ENCODE results near the gene PRKN.

Gene PRKN

GRCh38 chr6:161446296-161446925, 1281.2 kb downstream of the PRKN start:
- no peak for TF ChIP-seq CTCF (IDR thresholded peaks at IDR 0.05; ENCODE audit: borderline replicate concordance, control extremely low read depth, extremely low read depth, insufficient read depth, missing control alignments)
- no peak for DNase-seq (ENCODE audit: low spot score)
- in situ Hi-C loops (cut with MboI; ENCODE audit: low sequenced_read_pairs, unreplicated experiment): no loop called here

- in situ Hi-C loops (cut with MboI; ENCODE audit: low sequenced_read_pairs, unreplicated experiment): no loop called here
- no peak for TF ChIP-seq CTCF (IDR thresholded peaks at IDR 0.05; ENCODE audit: borderline replicate concordance, control extremely low read depth, extremely low read depth, insufficient read depth, missing control alignments)
- DNase-seq (ENCODE audit: low spot score): no peak
Observed at GRCh38 chr6:161445021-161445799, 1282.4 kb downstream of the PRKN start.

- no peak for TF ChIP-seq CTCF (IDR thresholded peaks at IDR 0.05; ENCODE audit: borderline replicate concordance, control extremely low read depth, extremely low read depth, insufficient read depth, missing control alignments)
- DNase-seq (ENCODE audit: low spot score): no peak
- in situ Hi-C loops (cut with MboI; ENCODE audit: low sequenced_read_pairs, unreplicated experiment): no loop called here
Observed at GRCh38 chr6:161444464-161444863, 1283.1 kb downstream of the PRKN start.

- no peak for DNase-seq (ENCODE audit: low spot score)
Observed at GRCh38 chr6:161443848-161444247, 1283.7 kb downstream of the PRKN start.

GRCh38 chr6:161442420-161442819, 1285.1 kb downstream of the PRKN start:
- in situ Hi-C loops (cut with MboI; ENCODE audit: low sequenced_read_pairs, unreplicated experiment): no loop called here
- TF ChIP-seq CTCF (IDR thresholded peaks at IDR 0.05; ENCODE audit: borderline replicate concordance, control extremely low read depth, extremely low read depth, insufficient read depth, missing control alignments): no peak
- no peak for DNase-seq (ENCODE audit: low spot score)

More at GRCh38 chr6:161443848-161444247, 1283.7 kb downstream of the PRKN start:
- in situ Hi-C loops (cut with MboI; ENCODE audit: low sequenced_read_pairs, unreplicated experiment): no loop called here
- TF ChIP-seq CTCF (IDR thresholded peaks at IDR 0.05; ENCODE audit: borderline replicate concordance, control extremely low read depth, extremely low read depth, insufficient read depth, missing control alignments): no peak

- TF ChIP-seq CTCF (IDR thresholded peaks at IDR 0.05; ENCODE audit: borderline replicate concordance, control extremely low read depth, extremely low read depth, insufficient read depth, missing control alignments): no peak
- in situ Hi-C loops (cut with MboI; ENCODE audit: low sequenced_read_pairs, unreplicated experiment): no loop called here
- DNase-seq (ENCODE audit: low spot score): no peak
Observed at GRCh38 chr6:161440299-161440698, 1287.3 kb downstream of the PRKN start.

Data from GM13976 (cell line).